Measurements from ENCODE around the gene GCAT.
"Not testable (repeated sequence)": the region's sequence is repeated elsewhere in the genome, so short reads cannot be mapped to it uniquely, and the experiment has no call there.

Gene GCAT

GRCh38 chr22:37782340-37783168, 25.2 kb upstream of the GCAT start:
- DNase-seq: no peak

DNA sequence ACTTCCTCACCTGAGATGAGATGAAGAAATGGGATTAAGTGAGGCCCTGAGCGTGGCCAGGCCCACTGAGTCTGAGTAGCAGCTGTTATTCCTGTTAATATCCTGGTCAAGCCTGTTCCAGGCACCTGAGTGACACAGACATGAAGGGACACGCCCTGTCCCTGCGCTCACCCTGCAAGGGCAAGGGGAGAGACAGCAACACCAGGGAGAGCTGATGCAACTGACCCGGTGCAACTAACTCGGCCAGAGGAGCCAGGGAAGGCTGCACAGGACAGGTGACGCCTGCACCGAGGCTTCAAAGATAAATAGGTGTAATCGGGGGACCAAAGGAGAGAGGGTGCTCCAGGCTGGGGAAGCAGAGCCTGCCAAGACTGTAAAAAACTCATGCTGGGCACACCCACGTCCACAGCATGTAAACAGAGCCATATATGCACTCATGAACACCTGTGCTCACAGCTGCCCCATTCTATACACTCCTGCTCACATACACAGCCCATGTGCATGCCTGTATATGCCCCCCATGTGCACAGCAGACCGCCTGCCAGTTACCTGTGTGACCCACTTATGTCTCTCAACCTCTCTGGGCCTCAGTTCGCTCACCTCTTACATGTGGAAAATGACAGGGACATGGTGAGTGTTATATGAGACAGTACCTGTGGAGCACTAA, 22.8 kb upstream of the GCAT start:
- DNase-seq: no peak

DNA sequence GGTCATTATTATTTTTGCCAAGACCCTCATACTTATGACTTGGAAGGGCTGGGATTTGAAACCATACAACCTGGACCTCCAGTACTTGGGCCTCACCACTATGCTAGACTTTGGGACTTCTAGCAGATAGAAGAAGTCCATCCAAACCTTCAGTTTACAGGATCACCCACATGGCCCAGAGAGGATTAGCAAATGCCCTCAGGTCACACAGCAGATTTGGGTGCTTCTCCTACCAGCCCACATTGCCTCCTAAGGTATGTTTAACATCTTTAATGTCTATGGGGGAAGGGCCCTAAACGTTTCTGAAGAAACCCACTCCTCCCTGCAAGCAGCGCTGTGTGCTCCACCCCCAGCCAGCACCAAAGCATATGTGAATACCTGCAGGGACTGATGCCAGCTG, 17.5 kb upstream of the GCAT start:
- no peak for DNase-seq

DNA sequence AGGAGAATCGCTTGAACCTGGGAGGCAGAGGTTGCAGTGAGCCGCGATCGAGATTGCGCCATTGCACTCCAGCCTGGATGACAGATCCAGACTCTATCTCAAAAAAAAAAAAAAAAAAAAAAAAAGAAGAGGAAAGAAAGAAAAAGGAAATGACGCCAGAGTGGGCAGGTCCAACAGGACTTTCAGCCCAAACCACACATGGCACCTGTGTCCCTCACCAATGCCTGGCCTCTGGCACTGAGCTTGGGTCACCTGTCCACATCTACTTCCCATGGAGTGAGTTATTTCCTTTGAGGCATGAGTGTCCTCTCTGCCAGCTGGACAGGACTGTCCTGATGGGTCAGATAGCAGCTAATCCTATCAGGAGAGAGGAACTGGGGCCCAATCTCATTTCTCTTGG, 15.2 kb upstream of the GCAT start:
- DNase-seq: no peak

- no peak for DNase-seq
These were observed 13.4 kb upstream of the GCAT start for GRCh38 chr22:37794376-37794775.

DNA sequence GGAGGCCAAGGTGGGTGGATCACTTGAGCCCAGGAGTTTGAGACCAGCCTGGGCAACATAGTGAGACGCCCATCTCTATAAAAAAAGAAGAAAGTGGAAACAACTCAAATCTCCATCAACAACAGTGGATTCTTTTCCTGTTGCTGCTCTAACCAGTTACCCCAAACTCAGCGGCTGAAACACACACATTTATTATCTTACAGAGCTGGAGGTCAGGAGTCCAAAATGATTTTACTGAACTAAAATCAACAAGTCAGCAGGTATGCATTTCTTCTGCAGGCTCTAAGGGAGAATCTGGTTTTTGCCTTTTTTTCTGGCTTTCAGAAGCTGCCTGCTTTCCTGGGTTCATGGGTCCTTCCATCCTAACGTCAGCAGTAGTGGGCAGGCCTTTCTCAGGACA, 11.7 kb upstream of the GCAT start:
- no peak for DNase-seq

- not testable (repeated sequence) for DNase-seq
These were observed 10.5 kb upstream of the GCAT start for GRCh38 chr22:37797259-37797658.

- no peak for DNase-seq
These were observed 9.7 kb upstream of the GCAT start for GRCh38 chr22:37797874-37798500.

DNA sequence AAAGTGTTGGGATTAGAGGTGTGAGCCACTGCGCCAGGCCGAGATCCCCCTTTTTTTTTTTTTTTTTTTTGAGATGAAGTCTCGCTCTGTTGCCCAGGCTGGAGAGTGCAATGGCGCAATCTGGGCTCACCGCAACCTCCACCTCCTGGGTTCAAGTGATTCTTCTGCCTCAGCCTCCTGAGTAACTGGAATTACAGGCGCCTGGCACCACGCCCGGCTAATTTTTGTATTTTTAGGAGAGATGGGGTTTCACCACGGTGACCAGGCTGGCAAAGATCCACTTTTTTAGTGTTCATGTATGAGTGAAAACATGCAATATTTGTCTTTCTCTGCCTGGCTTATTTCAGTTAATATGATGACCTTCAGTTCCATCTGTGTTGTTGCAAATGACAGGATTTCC, 7.8 kb upstream of the GCAT start:
- DNase-seq: not testable (repeated sequence)

DNA sequence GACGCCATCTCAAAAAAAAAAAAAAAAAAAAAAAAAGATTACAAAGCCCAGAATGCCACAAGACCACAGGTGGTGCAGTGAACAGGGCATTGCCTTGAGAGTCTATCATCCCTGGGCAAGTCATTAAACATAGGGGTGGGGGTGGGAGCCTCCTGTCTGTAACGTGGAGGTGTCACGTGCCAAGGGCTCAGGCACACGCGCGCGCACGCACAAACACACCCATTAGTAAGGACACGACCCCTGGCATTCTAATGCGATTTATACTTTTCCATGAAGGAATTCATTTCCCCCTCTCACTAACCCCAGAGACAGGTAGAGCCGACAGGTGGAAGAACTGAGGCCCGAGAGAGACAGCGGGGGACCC, 5.8 kb upstream of the GCAT start:
- DNase-seq: no peak

GRCh38 chr22:37802310-37803194, 5.2 kb upstream of the GCAT start:
- peak in 1 of 2 experiments; percentile 33 for DNase-seq

- no peak for DNase-seq
These were observed 4.5 kb upstream of the GCAT start for GRCh38 chr22:37803195-37803638.

DNA sequence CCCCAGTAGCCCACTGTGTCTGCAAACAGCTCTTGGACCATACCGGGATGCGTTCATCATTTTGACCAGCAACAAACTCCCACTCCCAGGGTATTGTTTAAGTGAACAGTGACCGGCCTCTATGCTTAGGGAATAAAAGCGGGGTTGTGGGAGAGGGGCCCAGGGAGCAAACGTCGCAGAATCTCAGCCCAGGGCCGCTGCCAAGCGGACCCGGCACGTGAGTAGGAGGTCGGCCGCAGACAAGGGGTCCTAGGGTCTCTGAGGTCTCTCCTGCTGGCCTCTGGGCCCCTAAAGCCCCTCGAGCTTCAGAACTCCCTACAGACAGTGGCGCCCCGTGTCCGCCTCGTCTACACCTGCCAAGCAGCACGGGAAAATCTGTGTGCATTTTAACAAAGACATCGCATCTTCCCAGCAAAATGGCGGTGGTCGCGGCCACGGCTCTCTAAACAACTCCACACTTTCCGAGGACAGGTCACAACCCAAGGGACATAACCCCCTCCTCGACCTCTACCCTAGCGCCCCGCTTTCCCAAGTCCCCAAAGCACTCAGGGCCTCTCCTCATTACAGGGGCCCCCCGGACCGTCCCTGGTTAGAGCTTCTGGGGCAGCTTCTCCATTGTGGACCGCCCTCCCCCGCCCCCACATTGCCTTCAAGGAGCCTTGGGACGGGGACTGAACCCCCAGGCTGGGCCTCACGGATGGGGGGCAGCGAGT, 3.9 kb upstream of the GCAT start:
- DNase-seq: no peak

GRCh38 chr22:37804352-37804880, 3.3 kb upstream of the GCAT start:
- DNase-seq: no peak

- peak; percentile 85 to 88 for DNase-seq
These were observed 2.6 kb upstream of the GCAT start for GRCh38 chr22:37804881-37805809.

DNA sequence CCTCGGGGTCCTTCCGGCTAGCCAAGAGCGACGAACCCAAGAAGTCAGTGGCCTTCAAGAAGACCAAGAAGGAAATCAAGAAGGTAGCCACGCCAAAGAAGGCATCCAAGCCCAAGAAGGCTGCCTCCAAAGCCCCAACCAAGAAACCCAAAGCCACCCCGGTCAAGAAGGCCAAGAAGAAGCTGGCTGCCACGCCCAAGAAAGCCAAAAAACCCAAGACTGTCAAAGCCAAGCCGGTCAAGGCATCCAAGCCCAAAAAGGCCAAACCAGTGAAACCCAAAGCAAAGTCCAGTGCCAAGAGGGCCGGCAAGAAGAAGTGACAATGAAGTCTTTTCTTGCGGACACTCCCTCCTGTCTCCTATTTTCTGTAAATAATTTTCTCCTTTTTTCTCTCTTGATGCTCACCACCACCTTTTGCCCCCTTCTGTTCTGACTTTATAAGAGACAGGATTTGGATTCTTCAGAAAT, 1.9 kb upstream of the GCAT start:
- DNase-seq: no peak

- DNase-seq: peak; percentile 28 to 33
These were observed 1.1 kb upstream of the GCAT start for GRCh38 chr22:37806409-37807333.

GRCh38 chr22:37808294-37808657, 542 bp downstream of the GCAT start:
- no peak for DNase-seq

- DNase-seq: no peak
These were observed 2.1 kb downstream of the GCAT start for GRCh38 chr22:37809672-37810333.

Data from activated CD4-positive, alpha-beta T cell treated with anti-CD3 and anti-CD28 coated beads, Interleukin-2, amount 50 U/mL, for 48 hours (primary cell).